GM19035 (cell line): Measurements from ENCODE around the gene GJD4.

Experiments used
- ATAC-seq: cut with Tn5 transposase; IDR thresholded peaks from one replicate; pipeline ENCODE4 v1.9.1; 2021; ENCODE audit not compliant: unreplicated experiment

GJD4 gene

DNA sequence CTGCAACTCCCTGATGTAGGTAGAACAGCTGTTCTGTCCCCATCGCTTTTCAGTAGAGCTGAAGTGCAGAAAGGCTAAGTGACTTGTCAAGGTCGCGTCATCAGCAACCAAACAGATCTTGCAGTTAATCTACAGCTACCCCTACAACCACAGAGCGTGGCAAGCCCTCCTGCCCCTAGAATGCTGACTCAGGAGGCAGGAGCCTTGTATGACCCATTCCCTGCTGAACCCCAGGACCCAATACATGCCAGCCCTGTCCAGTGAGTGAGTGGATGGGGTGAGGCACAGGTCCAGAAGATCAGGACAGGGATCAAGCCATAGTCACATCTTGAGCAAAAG is 26.6 kb upstream of the GJD4 start:
- no peak for ATAC-seq

DNA sequence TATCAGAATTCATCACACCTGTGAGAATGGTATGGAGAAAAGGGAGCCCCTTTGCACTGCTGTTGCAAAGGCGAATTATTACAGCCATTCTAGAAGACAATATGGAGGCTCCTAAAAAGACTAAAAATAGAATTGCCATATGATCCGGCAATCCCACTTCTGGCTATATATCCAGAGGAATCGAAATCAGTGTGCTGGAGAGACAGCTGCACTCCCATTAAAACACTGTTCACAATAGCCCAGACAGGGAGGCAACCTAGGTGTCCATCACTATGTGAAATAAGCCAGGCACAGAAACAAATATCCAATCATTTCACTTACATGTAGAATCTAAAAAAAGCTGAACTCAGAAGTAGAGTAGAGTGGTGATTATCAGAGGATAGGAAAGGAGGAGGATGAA is 26.0 kb upstream of the GJD4 start:
- ATAC-seq: no peak

DNA sequence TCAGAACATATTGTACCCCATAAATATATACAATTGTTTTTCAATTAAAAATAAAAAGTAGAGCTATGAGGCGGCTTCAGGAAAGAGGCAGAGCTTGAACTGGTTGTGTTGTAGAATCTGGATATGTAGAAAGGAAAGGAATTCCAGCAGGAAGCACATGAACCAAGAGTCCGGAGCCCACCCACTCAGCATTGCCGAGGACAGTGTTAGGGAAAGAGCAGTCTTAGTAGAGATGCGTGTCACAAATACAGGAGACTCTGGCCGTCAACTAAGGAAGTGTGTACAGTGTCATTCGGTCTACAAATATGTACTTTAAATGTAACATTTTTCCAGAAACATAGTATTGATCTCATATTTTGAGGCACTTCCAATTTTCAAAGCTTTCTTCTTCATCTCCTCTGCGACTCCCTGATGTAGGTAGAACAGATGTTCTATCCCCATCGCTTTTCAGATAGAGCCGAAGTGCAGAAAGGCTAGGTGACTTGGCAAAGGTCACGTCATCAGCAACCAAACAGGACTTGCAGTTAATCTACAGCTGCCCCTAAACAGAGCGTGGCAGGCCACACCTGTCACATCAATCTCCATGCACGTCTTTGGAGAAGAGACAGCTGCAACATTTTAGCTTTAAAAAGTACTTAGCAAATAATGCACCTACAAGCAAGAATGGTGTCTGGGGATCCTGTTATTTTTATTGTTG is 25.3 kb upstream of the GJD4 start:
- ATAC-seq: no peak

DNA sequence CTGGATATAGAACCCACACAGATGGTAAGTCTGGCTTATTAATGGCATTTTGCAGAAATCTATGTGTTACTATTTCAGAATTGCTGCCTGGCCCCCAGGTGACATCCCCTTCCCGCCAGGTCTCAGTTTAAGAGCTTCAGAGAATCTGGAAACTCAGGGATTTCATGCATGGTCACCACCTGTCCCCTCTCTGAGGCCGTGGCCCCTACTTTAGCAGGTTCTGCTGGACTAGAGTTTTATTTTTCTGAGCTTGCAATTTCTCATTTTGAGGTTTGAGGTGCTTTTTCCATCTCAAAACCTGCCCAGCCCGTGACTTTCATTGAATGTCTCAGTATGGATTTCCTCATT is 24.7 kb upstream of the GJD4 start:
- no peak for ATAC-seq

DNA sequence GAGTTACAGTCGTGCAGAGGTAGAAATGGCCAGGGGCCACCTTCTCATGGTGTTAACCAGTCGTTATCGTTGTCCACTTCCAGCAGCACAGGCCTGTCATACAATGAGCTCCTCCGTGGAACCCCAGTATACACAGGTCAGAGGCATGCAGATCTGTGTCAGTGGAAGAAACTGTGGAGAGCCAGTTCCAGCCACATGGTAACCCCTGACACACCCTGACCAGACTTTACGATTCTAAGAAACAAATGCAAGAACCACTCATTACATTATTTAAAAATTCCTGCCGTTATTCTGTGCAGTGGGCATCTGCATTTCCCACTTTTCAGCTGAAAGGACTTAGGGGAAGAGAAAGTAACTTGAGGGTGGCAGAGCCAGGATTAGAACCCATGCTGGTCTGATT is 23.5 kb upstream of the GJD4 start:
- no peak for ATAC-seq

DNA sequence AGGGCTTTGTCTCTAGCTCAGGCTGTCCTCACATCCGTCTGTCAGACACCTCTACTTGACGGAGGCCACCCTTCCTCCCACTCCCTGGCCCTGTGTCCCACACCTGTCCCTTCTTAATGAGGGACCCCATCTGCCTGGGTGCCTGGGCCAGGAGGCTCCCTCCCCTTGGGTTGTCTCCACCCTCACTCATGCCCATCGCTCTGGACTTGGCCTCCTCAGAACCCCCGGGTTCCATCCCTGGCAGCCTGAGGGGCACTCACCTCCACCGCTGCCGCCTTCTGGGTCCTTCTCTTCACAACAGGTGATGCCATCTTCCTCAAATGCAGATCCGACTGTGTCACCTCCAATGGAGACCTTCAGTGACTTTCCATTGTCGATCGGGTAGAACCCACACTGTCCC is 20.2 kb upstream of the GJD4 start:
- ATAC-seq: no peak

DNA sequence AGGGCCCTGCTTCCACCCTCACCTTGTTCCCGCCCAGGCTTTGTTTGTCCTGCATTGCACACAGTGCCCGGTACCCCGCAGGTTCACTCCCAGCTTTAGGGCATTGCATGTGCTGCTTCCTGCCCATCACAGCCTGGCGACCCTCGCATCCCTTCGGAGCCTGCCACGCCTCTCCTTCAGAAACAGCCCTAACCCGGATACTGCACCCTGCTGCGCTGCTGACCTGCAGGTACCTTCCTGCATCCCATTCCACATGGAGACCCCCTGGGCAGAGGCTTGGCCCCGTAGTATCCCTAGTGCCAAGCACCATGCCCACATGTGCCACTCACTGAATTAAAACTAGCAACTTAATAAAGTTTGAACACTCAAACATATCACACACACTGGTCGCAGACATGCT is 19.8 kb upstream of the GJD4 start:
- no peak for ATAC-seq

DNA sequence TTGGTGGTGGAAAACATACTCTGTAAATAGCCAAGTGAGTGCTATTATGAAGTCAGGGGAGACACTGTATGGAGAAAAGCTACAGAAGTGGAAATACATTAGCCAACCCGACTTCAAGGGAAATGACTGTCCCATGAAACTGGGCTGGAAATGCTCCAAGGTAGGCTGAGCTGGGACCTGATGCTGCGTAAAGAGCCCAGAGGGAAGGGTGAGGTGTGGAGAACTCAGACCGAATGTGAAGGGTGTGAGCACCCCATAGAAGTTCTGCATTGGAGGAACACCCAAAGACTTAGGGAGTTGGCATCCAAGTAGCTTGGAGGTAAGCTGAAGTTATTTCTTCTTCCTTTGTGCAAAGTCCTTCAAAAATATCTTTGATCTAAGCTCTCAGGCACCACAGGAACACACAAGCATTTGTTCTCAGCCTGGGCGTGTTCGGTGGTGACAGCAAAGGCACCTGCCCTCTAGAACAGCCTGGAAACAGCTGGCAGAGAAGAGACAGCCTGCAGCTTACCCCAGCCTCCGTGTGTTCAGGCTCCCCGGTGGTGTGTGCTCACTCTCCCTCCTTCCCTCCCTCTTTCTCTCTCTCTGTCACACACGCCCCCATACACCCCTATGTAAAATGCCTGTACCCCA is 19.1 kb upstream of the GJD4 start:
- ATAC-seq: no peak

DNA sequence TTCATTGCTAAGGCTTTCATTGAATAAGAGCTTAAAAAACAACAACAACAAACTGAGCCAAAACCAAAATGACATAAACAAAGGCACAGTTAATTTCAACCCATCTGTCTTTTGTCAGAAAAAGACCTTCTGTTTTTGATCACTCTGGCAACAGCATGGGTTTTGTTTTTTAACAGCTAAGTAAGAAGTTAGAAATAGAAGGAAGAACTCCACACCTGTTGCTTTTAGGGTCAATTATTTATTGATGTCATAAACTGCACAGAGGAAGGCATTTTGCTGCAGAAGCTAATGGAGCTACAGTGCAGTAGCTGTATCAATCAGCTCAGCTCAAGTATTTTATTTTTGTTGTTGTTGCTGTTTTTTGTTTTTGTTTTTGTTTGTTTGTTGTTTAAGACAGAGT is 16.3 kb upstream of the GJD4 start:
- ATAC-seq: no peak

DNA sequence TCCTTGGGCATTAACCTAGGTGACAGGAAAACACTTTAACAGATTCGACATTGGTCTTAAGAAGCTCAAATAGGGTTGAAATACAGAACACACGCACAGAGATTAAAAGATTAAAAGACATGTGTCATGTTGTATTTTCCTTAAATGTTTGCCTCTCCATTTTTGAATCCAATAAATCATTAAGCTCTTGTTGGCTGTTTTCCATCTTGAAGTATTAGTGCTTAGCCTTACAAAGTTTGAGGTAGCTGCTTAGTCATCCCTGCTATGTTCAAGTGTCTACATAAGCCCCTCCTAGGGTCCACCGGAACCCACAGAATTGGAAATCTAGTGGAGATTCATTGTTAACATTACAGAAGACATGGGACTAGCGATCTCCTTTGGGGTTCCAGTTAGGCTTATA is 12.7 kb upstream of the GJD4 start:
- no peak for ATAC-seq

DNA sequence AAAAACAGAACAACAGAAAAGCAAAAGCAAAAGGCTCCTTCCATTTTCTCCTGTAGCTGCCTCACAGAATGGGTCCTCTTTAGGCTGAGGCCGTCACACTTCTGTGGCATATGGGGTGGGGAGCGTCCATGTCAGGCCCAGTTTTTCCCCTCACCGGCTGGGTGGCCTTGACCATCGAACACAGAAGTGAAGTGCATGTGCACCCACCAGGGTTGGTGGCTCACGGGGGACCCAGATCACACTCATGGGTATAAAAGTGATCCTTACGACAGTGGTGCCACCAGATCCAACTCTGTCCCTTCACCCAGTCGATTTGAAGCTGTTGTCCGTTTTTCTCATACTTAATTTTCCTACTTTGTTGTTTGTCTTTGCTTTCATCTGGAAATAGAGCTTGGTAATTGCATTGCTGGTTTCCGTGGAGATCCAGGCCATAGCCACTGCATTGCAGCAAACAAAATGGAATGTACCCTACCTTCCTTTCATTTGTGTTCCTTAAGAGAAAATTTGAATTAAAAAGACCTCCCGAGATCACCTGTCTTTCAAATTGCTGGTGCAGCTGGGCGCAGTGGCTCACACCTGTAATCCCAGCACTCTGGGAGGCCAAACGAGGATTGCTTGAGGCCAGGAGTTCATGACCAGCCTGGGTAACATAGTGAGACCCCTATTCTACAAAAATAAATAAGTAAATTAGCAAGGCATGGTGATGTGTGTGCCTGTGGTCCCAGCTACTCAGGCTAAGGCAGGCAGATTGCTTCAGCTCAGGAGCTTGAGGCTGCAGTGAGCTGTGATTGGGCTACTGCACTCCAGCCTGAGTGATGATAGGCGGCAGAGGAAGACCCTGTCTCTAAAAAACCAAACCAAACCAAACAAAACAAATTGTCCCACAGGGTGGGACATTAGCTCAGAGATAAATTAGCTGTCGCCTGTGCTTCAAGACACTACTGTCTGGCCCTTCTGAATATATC is 10.7 kb upstream of the GJD4 start:
- ATAC-seq: no peak

DNA sequence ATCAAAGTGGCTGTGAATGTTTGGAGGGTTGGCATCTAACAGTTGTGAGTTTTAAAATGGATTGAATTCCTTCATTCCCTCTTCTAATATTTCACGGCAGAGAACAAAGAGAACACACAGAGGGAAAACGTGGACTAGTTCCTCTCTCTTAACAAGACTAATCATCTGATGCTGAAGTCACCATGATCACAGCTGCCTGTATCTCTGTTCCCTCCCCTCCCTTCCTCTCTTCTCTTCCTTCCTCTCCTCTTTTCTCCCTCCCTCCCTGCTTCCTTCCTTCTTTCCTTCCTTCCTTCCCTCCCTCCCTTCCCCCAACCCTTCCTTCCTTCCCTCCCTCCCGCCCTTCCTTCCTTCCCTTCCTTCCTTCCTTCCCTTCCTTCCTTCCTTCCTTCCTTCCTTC is 10.0 kb upstream of the GJD4 start:
- no peak for ATAC-seq

DNA sequence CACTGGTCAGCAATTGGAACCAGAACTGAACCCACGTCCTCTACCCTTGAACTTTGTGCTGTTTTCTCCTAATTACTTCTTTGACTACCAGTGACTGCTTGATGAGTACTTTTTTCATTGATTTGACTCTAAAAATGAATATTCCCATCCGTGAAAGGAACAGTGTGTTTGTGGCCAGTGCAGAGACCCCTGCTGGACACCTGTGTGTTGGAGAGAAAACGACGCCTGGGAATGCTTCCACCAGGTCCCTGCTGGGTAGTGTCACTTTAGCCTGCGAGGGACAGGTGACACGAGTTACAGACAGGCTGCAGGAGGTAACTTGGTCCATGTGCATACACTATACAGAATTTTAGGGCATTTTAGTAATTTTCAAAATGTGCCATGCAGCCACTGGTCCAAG is 6.8 kb upstream of the GJD4 start:
- no peak for ATAC-seq

DNA sequence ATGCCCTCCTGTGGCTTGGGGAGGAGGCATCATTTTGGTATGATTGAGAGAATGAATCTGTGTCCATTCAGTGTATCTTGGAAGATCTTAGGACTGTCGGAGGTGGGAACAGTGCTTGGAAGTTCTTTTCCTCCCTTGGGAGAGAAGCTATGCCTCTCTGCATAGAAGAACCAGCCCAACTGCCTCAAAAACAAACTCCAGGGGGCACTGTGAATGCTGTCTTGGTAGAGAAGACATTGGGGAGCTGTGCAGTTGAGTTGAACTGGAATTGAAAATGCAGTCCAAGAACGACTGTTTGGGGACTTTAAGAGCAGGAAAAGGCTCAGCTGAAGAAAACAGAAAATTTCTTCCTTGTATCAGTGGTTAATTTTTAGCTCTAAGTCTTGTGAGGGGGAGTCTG is 4.9 kb upstream of the GJD4 start:
- ATAC-seq: no peak

DNA sequence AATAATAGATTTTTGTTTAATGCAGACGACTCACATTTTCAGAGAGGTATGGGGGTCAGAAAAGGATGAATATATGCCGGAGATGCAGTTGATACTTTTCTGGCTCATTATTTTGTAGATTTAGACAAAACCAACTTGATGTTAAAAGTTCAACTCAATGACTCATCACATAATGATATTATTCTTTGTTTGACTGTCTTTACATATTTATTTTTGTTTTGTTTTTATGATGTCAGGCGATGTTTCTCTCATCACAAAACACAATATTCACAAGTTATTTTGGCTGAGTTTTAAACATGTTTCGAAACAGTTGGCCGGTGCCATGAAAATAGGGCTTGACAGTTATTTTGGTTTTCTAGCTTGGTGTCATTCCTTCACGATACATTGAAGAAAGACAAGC is 1.3 kb downstream of the GJD4 start:
- no peak for ATAC-seq

DNA sequence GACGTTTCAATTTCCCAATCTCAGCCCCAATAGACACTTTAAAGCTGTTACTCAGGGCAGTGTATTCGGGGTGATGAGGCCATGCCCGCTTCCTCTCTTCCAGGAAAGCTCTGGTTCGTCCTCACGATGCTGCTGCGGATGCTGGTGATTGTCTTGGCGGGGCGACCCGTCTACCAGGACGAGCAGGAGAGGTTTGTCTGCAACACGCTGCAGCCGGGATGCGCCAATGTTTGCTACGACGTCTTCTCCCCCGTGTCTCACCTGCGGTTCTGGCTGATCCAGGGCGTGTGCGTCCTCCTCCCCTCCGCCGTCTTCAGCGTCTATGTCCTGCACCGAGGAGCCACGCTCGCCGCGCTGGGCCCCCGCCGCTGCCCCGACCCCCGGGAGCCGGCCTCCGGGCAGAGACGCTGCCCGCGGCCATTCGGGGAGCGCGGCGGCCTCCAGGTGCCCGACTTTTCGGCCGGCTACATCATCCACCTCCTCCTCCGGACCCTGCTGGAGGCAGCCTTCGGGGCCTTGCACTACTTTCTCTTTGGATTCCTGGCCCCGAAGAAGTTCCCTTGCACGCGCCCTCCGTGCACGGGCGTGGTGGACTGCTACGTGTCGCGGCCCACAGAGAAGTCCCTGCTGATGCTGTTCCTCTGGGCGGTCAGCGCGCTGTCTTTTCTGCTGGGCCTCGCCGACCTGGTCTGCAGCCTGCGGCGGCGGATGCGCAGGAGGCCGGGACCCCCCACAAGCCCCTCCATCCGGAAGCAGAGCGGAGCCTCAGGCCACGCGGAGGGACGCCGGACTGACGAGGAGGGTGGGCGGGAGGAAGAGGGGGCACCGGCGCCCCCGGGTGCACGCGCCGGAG is 2.6 kb downstream of the GJD4 start:
- ATAC-seq: no peak

DNA sequence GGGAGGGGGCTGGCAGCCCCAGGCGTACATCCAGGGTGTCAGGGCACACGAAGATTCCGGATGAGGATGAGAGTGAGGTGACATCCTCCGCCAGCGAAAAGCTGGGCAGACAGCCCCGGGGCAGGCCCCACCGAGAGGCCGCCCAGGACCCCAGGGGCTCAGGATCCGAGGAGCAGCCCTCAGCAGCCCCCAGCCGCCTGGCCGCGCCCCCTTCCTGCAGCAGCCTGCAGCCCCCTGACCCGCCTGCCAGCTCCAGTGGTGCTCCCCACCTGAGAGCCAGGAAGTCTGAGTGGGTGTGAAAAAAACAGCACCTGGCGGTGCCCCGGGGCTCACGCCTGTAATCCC is 3.2 kb downstream of the GJD4 start:
- no peak for ATAC-seq

DNA sequence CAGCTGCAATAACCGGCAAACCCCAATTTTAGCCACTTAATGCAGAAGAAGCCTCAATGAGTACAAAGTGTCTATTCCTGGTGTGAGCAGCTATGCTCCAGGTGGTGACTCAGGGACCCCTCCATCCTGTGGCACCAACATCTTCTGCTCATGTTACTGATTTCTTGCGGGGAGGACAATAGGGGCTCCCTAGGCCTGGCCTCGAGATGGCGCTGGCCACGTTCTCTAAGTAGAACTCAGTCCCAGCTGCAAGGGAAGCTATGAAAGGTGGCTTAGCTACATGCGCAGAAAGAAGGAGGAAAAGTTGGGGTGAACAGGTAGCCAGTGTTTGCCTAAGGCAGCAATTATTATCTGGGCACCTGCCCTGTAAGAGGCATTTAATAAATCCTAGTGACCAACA is 6.6 kb downstream of the GJD4 start:
- ATAC-seq: no peak

DNA sequence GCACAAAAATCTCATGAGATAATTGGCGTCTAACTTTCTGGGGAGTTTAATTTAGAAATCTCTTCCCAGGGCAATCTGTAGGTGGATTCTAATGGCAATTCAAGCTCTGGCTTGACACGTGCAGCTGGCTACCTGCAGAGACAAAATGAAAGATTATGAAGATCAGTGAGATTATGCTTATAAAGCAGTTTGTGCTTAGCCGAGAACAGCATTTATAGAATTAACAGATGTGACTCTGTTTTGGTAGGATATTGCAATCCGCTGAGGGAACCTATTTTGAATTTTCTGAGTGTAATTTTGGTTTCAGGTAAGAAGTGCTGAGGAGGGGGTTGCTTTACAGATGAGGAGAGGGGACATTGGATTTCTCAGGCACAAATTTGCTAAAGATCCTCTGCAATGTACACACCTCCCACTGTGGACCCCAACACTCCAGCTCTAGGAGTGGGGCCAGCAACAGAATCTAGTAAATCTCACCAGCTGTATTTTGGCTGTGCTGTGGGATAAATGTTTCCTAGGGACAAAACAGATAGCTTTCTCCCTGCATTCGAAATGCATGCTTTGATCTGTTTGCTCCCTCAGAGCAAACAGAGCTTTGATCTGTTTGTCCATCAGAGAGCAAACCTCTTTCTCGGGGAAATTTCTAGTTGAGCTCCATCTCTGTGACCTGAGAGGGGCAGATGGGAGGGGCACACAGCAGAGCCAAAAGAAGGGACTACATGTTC is 7.4 kb downstream of the GJD4 start:
- no peak for ATAC-seq

DNA sequence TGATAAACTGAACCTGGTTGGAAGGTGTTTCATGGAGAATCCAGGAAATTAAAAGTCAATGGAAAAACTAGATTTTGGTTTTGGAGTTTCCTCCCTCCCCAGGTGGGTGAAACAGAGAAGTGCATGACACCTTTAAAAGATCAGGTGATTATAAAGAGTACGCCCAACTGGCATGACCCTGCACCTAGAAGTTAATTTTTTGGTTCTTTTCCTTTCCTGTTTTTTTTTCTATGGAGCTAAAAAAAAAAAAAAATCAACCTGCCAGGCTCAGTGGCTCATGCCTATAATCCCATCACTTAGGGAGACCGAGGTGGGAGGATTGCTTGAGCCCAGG is 7.9 kb downstream of the GJD4 start:
- no peak for ATAC-seq
